ENCODE data around the gene ZNF697.

ZNF697 gene

GRCh38 chr1:119633575-119633974 lies 14.5 kb downstream of the ZNF697 start:
- DNase-seq (ENCODE audit: low read depth in 2 of 2) = no peak
- TF ChIP-seq CTCF (IDR thresholded peaks at IDR 0.05; ENCODE audit: low read depth, low read length) = no peak
- no peak overlapping the region for H3K4me3 ChIP-seq (replicated peaks in 1 of 2; ENCODE audit: low read depth in 2 of 2, low read length in 2 of 2)

DNA sequence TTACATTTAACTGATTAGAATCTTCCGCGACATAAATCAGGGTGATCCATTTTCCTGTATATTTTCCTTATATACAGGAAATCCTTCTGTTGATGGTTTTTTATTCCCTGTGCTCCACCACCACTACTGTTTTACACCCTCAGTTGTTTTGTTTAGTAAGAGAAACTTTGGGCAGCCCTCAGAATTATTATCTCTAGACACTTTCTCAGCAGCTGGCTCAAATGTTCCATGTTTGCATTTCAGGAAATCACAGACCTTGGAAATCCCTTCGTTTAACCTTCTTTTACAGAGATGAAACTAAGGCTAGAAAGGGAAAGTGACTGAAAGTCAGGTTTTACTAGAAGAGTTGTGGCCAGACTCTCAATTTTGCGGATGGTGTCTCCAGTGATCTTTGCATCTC lies 15.2 kb downstream of the ZNF697 start:
- no peak overlapping the region for H3K4me3 ChIP-seq (replicated peaks in 1 of 2; ENCODE audit: low read depth in 2 of 2, low read length in 2 of 2)
- no peak for TF ChIP-seq CTCF (IDR thresholded peaks at IDR 0.05; ENCODE audit: low read depth, low read length)
- peak in 1 of 2 donors; percentile 53 for DNase-seq (ENCODE audit: low read depth in 2 of 2)

GRCh38 chr1:119632103-119632490 lies 16.0 kb downstream of the ZNF697 start:
- TF ChIP-seq CTCF (IDR thresholded peaks at IDR 0.05; ENCODE audit: low read depth, low read length) = no peak
- H3K4me3 ChIP-seq (replicated peaks in 1 of 2; ENCODE audit: low read depth in 2 of 2, low read length in 2 of 2) = no peak overlapping the region
- DNase-seq (ENCODE audit: low read depth in 2 of 2) = no peak

DNA sequence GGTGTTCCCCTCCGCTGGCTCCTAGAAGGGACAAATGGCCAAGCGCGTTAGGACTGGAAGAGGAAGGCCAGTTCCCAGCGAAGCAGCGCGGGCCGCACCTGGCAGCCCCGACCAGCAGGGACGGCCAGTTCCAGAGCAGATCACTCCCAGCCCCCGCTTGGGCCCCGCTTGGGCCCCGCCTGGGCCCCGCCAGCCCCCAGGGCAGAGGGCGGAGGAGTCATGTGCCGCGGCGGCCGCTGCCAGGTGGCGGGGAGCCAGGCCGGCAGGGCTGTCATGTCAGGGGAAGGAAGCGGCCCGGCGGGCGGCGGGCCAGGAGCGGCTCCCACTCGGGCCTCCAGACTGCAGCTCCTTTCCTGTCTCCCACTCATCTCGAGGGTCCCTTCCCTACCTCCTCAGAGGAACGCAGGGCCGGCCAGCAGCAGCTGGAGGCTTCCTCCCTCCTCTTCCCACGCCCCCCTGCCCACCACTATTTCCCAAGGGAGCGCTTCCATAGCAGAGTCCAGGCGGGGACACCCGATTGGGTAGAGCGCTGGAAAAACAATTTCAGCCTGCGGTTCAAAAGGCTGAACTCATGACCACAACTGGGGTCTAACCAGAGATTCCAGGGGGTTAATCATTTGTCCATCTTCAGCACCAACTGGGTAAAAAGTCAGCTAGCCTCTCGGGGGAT lies 16.5 kb downstream of the ZNF697 start:
- DNase-seq (ENCODE audit: low read depth in 2 of 2) = peak; percentile 80 to 96
- peak overlapping the region in 1 of 2 donors; percentile 33 for H3K4me3 ChIP-seq (replicated peaks in 1 of 2; ENCODE audit: low read depth in 2 of 2, low read length in 2 of 2)
- no peak for TF ChIP-seq CTCF (IDR thresholded peaks at IDR 0.05; ENCODE audit: low read depth, low read length)

- peak overlapping the region in 1 of 2 donors; percentile 33 for H3K4me3 ChIP-seq (replicated peaks in 1 of 2; ENCODE audit: low read depth in 2 of 2, low read length in 2 of 2)
- no peak for TF ChIP-seq CTCF (IDR thresholded peaks at IDR 0.05; ENCODE audit: low read depth, low read length)
- no peak for DNase-seq (ENCODE audit: low read depth in 2 of 2)
These were observed 17.0 kb downstream of the ZNF697 start for GRCh38 chr1:119631086-119631432.

DNA sequence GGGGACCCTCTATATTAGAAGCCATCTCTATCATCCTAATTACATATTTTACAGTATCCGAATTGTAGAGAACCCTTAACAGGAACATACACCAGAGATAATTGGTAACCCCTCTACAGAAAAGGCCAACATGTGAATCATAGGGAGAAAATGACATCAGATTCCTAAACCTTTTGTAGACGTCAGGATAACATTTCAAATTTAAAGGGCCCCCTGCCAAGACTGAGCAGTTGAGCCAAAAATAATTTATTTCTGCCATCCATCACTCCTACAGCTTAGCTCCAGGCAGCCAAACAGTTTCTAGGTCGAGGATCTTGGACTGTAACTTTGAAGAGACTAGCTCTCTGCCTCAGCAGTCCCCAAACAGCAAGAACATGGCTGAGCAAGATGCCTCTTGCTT lies 21.2 kb downstream of the ZNF697 start:
- no peak overlapping the region for H3K4me3 ChIP-seq (replicated peaks in 1 of 2; ENCODE audit: low read depth in 2 of 2, low read length in 2 of 2)
- DNase-seq (ENCODE audit: low read depth in 2 of 2) = peak; percentile 58 to 84
- no peak for TF ChIP-seq CTCF (IDR thresholded peaks at IDR 0.05; ENCODE audit: low read depth, low read length)

GRCh38 chr1:119626011-119626545 lies 22.0 kb downstream of the ZNF697 start:
- no peak for TF ChIP-seq CTCF (IDR thresholded peaks at IDR 0.05; ENCODE audit: low read depth, low read length)
- H3K4me3 ChIP-seq (replicated peaks in 1 of 2; ENCODE audit: low read depth in 2 of 2, low read length in 2 of 2) = no peak overlapping the region
- no peak for DNase-seq (ENCODE audit: low read depth in 2 of 2)
